AG10803 (cell line): ENCODE measurements around the gene FAU.
A peak's percentile ranks its signal among the peaks of the same experiment; 100 is the strongest.

Experiments used
- DNase-seq: peaks from one replicate; pipeline ENCODE4 v3.0.0; 2010; ENCODE audit warnings: low read depth
- H3K4me3 ChIP-seq: 2 replicates; pipeline ENCODE4 v1.5.1; 2011; ENCODE audit warnings: mild to moderate bottlenecking, low read length, control low read depth
- CTCF ChIP-seq: conservative IDR thresholded peaks from 2 replicates; pipeline ENCODE4 v1.5.1; 2011; ENCODE audit warnings: mild to moderate bottlenecking, low read length, control low read depth, inconsistent platforms

FAU gene

GRCh38 chr11:65121865-65122696 is at the start of gene FAU, which contains the start of gene MRPL49:
FAU (minus strand) TSS chr11:65122134; CDS start chr11:65121813, 321 bp downstream.
MRPL49 (plus strand) TSS chr11:65122321; CDS start chr11:65122347, 26 bp downstream.
- DNase-seq: peak; percentile 92
- peak within 1 kb of the TSS; percentile 98 for H3K4me3 ChIP-seq
- TF ChIP-seq CTCF: no peak

GRCh38 chr11:65170058-65170534 is 48.2 kb upstream of the FAU start, which contains the start of gene SPDYC:
SPDYC (plus strand) TSS chr11:65170233; CDS start chr11:65171358, 1,125 bp downstream.
- no peak for TF ChIP-seq CTCF
- no peak within 1 kb of the TSS for H3K4me3 ChIP-seq
- no peak for DNase-seq

GRCh38 chr11:65169164-65169641 is 47.3 kb upstream of the FAU start:
- peak; percentile 8 for DNase-seq

GRCh38 chr11:65167656-65168055 is 45.7 kb upstream of the FAU start:
- TF ChIP-seq CTCF: no peak
- no peak for DNase-seq
- no peak overlapping the region for H3K4me3 ChIP-seq

More at GRCh38 chr11:65169164-65169641, 47.3 kb upstream of the FAU start:
- no peak overlapping the region for H3K4me3 ChIP-seq
- TF ChIP-seq CTCF: no peak

GRCh38 chr11:65166893-65167292 is 45.0 kb upstream of the FAU start:
- no peak overlapping the region for H3K4me3 ChIP-seq
- no peak for DNase-seq
- no peak for TF ChIP-seq CTCF

GRCh38 chr11:65165410-65166317 is 43.7 kb upstream of the FAU start:
- H3K4me3 ChIP-seq: no peak overlapping the region
- DNase-seq: peak; percentile 9
- TF ChIP-seq CTCF: no peak
